Left ventricle myocardium inferior (tissue), 1 donor: ENCODE measurements around the gene BDKRB1. TPM values are rescaled to one million over a fixed set of nuclear protein-coding genes. Genes with fewer than 3 reads are reported as not detected.

Experiments
- DNase-seq: peaks from one replicate; pipeline ENCODE4 v3.0.0-alpha.2; 2020
- H3K27ac ChIP-seq: fragments of 200-600 bp; replicated peaks from 2 replicates; pipeline ENCODE4 v1.8.0; 2021
- H3K27me3 ChIP-seq: fragments of 200-600 bp; 2 replicates; pipeline ENCODE4 v1.8.0; 2021; ENCODE audit warnings: low read depth
- H3K36me3 ChIP-seq: fragments of 200-600 bp; 2 replicates; pipeline ENCODE4 v1.8.0; 2021
- H3K4me1 ChIP-seq: fragments of 200-600 bp; 2 replicates; pipeline ENCODE4 v1.8.0; 2021
- H3K4me3 ChIP-seq: fragments of 200-600 bp; 2 replicates; pipeline ENCODE4 v1.8.0; 2021; ENCODE audit warnings: mild to moderate bottlenecking, moderate library complexity
- H3K9me3 ChIP-seq: fragments of 200-600 bp; replicated peaks from 2 replicates; pipeline ENCODE4 v1.8.0; 2021
- intact Hi-C: fragments of 100-400 bp; cut with micrococcal nuclease; formaldehyde crosslinking; loops from one replicate; pipeline ENCODE4 v1.11.0; 2022
- total RNA-seq: library from RNA; stranded (reverse); fragmentation: NEBNext Ultra II Directional; extraction: Animal tissue kit (Norgen Biotek cat#: 25700); gene quantifications from one replicate; pipeline ENCODE4 v1.2.1, GENCODE V29; 2021
- TF ChIP-seq, protein P1 (sequence below): fragments of 200-600 bp; IDR thresholded peaks from 2 replicates; pipeline ENCODE4 v1.8.0; 2021; ENCODE audit warnings: antibody characterized with exemption, mild to moderate bottlenecking, borderline replicate concordance
- donor health status: DM: no; HTN: yes; CAD: no; lungs with severe emphysema.

The BDKRB1 gene
- total RNA-seq, 1 donor from 2014 or later, result not detected

DNA sequence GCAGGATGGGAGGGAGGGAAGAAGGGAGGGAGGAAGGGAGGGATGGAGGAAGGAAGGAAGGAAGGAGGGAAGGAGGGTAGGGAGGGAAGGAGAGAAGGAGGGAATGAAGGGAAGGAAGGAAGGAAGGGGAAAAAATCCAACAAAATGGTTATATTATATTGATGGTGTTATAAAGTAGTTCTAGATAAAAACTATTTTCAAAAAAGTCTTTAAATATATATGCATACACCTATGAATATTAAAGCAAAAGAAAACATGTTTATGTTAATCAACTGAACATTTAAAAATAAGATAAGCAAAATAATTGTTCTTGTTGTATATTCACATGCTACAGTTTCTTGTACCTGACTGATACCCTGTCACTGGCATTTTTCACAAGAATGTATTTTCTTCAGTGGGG is 1.9 kb downstream of the BDKRB1 start:
- no peak for DNase-seq

GRCh38 chr14:96260341-96260821 is 4.4 kb downstream of the BDKRB1 start:
- Histone ChIP-seq H3K4me3 (no peak overlapping the region), H3K9me3 (peaks cover 15% of the 10 kb centered on the region), H3K36me3 (no peaks in the 10 kb centered on the region), H3K4me1 (no peaks in the 10 kb centered on the region), H3K27ac (no peak overlapping the region), H3K27me3 (peaks cover 41% of the 10 kb centered on the region)
- TF ChIP-seq, protein P1, sequence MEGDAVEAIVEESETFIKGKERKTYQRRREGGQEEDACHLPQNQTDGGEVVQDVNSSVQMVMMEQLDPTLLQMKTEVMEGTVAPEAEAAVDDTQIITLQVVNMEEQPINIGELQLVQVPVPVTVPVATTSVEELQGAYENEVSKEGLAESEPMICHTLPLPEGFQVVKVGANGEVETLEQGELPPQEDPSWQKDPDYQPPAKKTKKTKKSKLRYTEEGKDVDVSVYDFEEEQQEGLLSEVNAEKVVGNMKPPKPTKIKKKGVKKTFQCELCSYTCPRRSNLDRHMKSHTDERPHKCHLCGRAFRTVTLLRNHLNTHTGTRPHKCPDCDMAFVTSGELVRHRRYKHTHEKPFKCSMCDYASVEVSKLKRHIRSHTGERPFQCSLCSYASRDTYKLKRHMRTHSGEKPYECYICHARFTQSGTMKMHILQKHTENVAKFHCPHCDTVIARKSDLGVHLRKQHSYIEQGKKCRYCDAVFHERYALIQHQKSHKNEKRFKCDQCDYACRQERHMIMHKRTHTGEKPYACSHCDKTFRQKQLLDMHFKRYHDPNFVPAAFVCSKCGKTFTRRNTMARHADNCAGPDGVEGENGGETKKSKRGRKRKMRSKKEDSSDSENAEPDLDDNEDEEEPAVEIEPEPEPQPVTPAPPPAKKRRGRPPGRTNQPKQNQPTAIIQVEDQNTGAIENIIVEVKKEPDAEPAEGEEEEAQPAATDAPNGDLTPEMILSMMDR, result no peak
- intact Hi-C loops, result no loop called here
- no peak for DNase-seq

More for the DNA sequence above, 1.9 kb downstream of the BDKRB1 start:
- H3K36me3 ChIP-seq, result no peaks in the 10 kb centered on the region
- intact Hi-C loops, result no loop called here
- no peaks in the 10 kb centered on the region for H3K4me1 ChIP-seq
- TF ChIP-seq, protein P1, result no peak
- H3K9me3 ChIP-seq, result peaks cover 15% of the 10 kb centered on the region
- no peak overlapping the region for H3K27ac ChIP-seq
- no peak overlapping the region for H3K4me3 ChIP-seq
- H3K27me3 ChIP-seq, result peaks cover 66% of the 10 kb centered on the region

- Histone ChIP-seq H3K36me3 (no peaks in the 10 kb centered on the region), H3K4me1 (no peaks in the 10 kb centered on the region), H3K27me3 (peaks cover 40% of the 10 kb centered on the region), H3K27ac (no peak overlapping the region), H3K4me3 (no peak overlapping the region), H3K9me3 (peaks cover 15% of the 10 kb centered on the region)
- TF ChIP-seq, protein P1, result no peak
- intact Hi-C loops, result no loop called here
- no peak for DNase-seq
Observed at GRCh38 chr14:96261053-96261452, 5.0 kb downstream of the BDKRB1 start.

DNA sequence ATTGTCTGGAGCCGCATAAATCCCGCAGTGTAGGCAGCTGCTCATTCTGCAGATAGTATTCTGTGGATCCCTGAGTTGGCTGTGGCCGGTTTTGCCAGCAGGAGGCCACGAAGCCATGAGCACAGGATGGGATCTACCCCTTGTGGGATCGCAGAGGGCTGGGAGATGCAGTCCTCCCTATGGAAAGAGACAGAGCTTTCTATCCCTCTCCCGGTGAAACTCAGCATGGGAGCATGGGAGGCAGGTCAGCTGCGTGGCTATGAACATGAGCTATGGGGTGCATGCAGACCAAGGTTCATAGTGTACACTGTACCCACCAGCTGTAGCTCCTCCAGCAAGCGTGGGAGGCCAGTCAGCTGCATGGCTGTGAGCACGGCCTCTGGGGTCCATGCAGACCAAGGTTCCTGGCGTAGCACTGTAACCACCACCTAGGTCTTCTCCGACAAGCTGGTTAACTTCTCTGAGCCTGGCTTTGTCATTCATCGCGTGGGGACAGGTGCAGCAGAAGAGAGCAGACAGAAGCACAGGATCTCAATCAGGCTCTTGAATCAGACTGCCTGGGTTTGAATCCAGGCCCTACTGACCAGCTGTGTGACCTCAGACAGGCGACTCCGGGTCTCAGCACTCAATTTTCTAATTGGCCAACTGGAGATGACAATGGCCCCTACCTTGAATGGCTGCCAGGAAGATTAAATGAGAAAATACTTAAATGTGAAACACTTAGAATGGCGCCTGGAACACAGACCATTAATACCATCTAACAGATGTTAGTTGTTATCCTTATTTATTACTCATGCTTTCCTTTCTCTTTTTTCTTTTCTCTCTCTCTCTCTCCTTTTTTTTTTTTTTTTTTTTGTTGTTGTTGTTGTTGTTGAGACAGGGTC is 6.0 kb downstream of the BDKRB1 start:
- H3K4me3 ChIP-seq, result no peak overlapping the region
- peaks cover 15% of the 10 kb centered on the region for H3K9me3 ChIP-seq
- H3K27ac ChIP-seq, result no peak overlapping the region
- no peaks in the 10 kb centered on the region for H3K4me1 ChIP-seq
- TF ChIP-seq, protein P1, result no peak
- intact Hi-C loops, result no loop called here
- H3K36me3 ChIP-seq, result no peaks in the 10 kb centered on the region
- peaks cover 37% of the 10 kb centered on the region for H3K27me3 ChIP-seq
- no peak for DNase-seq

GRCh38 chr14:96263347-96264199 is 7.6 kb downstream of the BDKRB1 start:
- peaks cover 37% of the 10 kb centered on the region for H3K27me3 ChIP-seq
- H3K27ac ChIP-seq, result no peak overlapping the region
- no peaks in the 10 kb centered on the region for H3K36me3 ChIP-seq
- H3K4me3 ChIP-seq, result no peak overlapping the region
- intact Hi-C loops, result no loop called here
- peaks cover 15% of the 10 kb centered on the region for H3K9me3 ChIP-seq
- TF ChIP-seq, protein P1, result no peak
- DNase-seq, result no peak
- no peaks in the 10 kb centered on the region for H3K4me1 ChIP-seq
